Measurements from ENCODE around the gene VAV1.

DNA sequence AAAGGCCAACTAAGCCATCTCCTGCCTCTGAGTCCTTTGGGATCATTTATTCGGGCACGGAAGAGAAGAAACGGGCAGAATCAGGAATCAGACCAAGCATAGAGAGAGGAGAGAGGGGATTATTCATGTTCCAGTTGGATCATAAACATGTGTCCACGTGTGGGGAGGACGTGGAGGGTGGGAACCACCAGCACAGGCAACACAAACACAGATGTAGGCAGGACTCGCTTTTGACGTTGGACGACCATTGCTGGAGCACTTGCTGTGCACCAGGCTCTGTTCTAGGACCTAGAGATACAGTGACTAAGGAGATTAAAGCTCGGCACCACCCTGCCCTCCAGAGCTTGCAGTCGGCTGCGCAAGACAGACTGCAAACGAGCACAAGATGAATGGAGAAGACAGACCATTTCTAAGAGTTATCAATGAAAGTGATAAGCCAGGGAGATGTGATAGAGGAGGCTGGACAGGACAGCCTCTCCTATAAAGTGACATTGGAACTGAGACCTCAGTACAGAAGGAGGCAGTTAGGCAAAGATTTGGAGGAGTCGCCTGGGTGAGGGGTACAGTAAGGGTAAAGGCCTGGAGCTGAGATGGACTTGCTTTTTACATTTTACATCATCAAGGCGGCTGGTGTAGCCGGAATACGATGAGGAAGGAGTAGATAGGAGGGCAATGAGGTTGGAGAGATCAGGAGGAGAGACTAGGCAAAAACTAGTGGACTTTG, 6.0 kb upstream of the VAV1 start:
- TF ChIP-seq CTCF (IDR thresholded peaks at IDR 0.05), result no peak
- TF ChIP-seq EZH2 (IDR thresholded peaks at IDR 0.05; ENCODE audit: borderline replicate concordance, insufficient read depth, low read depth, low read length, poor library complexity, severe bottlenecking), result no peak
